Cortex of kidney (tissue), 1 donor: ENCODE data around the gene ANKRD13B.

Experiments used
- DNase-seq: peaks from one replicate; lab custom pipeline; 2025; lab: John Stamatoyannopoulos, UW

Gene ANKRD13B

GRCh38 chr17:29594519-29595090 lies 1.7 kb downstream of the ANKRD13B start:
- no peak for DNase-seq

- no peak for DNase-seq
Observed at GRCh38 chr17:29595107-29595942, 2.4 kb downstream of the ANKRD13B start.

- DNase-seq, result no peak
Observed at GRCh38 chr17:29595943-29596774, 3.2 kb downstream of the ANKRD13B start.

GRCh38 chr17:29596811-29597210 lies 3.9 kb downstream of the ANKRD13B start:
- no peak for DNase-seq

- DNase-seq, result no peak
Observed at GRCh38 chr17:29597361-29598172, 4.6 kb downstream of the ANKRD13B start.

- no peak for DNase-seq
Observed at GRCh38 chr17:29603109-29603674, 10.3 kb downstream of the ANKRD13B start.

GRCh38 chr17:29607557-29608195 lies 14.7 kb downstream of the ANKRD13B start:
- DNase-seq, result no peak

GRCh38 chr17:29608986-29609385 lies 16.1 kb downstream of the ANKRD13B start:
- DNase-seq, result no peak

- DNase-seq, result no peak
Observed at GRCh38 chr17:29610395-29610794, 17.5 kb downstream of the ANKRD13B start.

- no peak for DNase-seq
Observed at GRCh38 chr17:29611351-29612093, 18.6 kb downstream of the ANKRD13B start.

GRCh38 chr17:29612094-29612403 lies 19.1 kb downstream of the ANKRD13B start:
- DNase-seq, result no peak

GRCh38 chr17:29612404-29613280 lies 19.7 kb downstream of the ANKRD13B start:
- no peak for DNase-seq

GRCh38 chr17:29613352-29613837 lies 20.5 kb downstream of the ANKRD13B start:
- DNase-seq, result no peak

GRCh38 chr17:29613856-29614255 lies 20.9 kb downstream of the ANKRD13B start:
- DNase-seq, result no peak

- DNase-seq, result no peak
Observed at GRCh38 chr17:29614349-29615047, 21.6 kb downstream of the ANKRD13B start.

- DNase-seq, result no peak
Observed at GRCh38 chr17:29615048-29615385, 22.1 kb downstream of the ANKRD13B start.

GRCh38 chr17:29615492-29616299 lies 22.8 kb downstream of the ANKRD13B start:
- no peak for DNase-seq
